ENCODE results near the gene PLD5. TPM values are rescaled to one million over a fixed set of nuclear protein-coding genes. Genes with fewer than 3 reads are reported as not detected.

The PLD5 gene
- total RNA-seq, 1 experiment from 2014 or later: not detected

GRCh38 chr1:242568666-242569065 lies 44.2 kb upstream of the PLD5 start:
- Histone ChIP-seq H3K4me1 (ENCODE audit: control insufficient read depth, insufficient read depth, low read length) (no peaks in the 10 kb centered on the region), H3K9me3 (ENCODE audit: control insufficient read depth, insufficient read depth, low read depth, low read length) (no peaks in the 10 kb centered on the region), H3K27me3 (ENCODE audit: control insufficient read depth, insufficient read depth, low read length) (no peaks in the 10 kb centered on the region), H3K4me3 (ENCODE audit: low read depth in 2 of 2, low read length in 2 of 2) (no peak overlapping the region), H3K36me3 (ENCODE audit: control insufficient read depth, insufficient read depth, low read length) (no peaks in the 10 kb centered on the region), H3K27ac (ENCODE audit: low read length) (no peak overlapping the region)
- DNase-seq (ENCODE audit: low read depth, low spot score) (no peak), ATAC-seq (no peak)
- in situ Hi-C loops (cut with HindIII; ENCODE audit: low pct_unique_long_range_greater_than_20kb, low sequenced_read_pairs): no loop called here
- intact Hi-C loops (cut with micrococcal nuclease; ENCODE audit: unreplicated experiment): no loop called here
- ChIA-PET POLR2A (no interaction called here), CTCF (no interaction called here)
- TF ChIP-seq CTCF (IDR thresholded peaks at IDR 0.05) (no peak), TCF7L2 (IDR thresholded peaks at IDR 0.05; ENCODE audit: low read depth, low read length) (no peak), REST (IDR thresholded peaks at IDR 0.05; ENCODE audit: insufficient read depth in 1 of 2, low read depth in 2 of 2, low read length in 1 of 2) (no peak)
- BruUV-seq (replicated peaks): no TSS peak

- ChIA-PET CTCF (no interaction called here), POLR2A (no interaction called here)
Observed at GRCh38 chr1:242567596-242567995, 43.1 kb upstream of the PLD5 start.

More at GRCh38 chr1:242567596-242567995, 43.1 kb upstream of the PLD5 start:
- ATAC-seq (no peak), DNase-seq (ENCODE audit: low read depth, low spot score) (no peak)
- in situ Hi-C loops (cut with HindIII; ENCODE audit: low pct_unique_long_range_greater_than_20kb, low sequenced_read_pairs) (no loop called here), intact Hi-C loops (cut with micrococcal nuclease; ENCODE audit: unreplicated experiment) (no loop called here)
- Histone ChIP-seq H3K27me3 (ENCODE audit: control insufficient read depth, insufficient read depth, low read length) (no peaks in the 10 kb centered on the region), H3K9me3 (ENCODE audit: control insufficient read depth, insufficient read depth, low read depth, low read length) (no peaks in the 10 kb centered on the region), H3K36me3 (ENCODE audit: control insufficient read depth, insufficient read depth, low read length) (no peaks in the 10 kb centered on the region), H3K4me3 (ENCODE audit: low read depth in 2 of 2, low read length in 2 of 2) (no peak overlapping the region), H3K4me1 (ENCODE audit: control insufficient read depth, insufficient read depth, low read length) (no peaks in the 10 kb centered on the region), H3K27ac (ENCODE audit: low read length) (no peak overlapping the region)
- BruUV-seq (replicated peaks): no TSS peak
- TF ChIP-seq REST (IDR thresholded peaks at IDR 0.05; ENCODE audit: insufficient read depth in 1 of 2, low read depth in 2 of 2, low read length in 1 of 2) (no peak), POLR2AphosphoS5 (IDR thresholded peaks at IDR 0.05; ENCODE audit: low read depth, low read length) (no peak), CTCF (IDR thresholded peaks at IDR 0.05) (no peak), SIN3A (IDR thresholded peaks at IDR 0.05; ENCODE audit: borderline replicate concordance, insufficient read depth, low read depth, low read length) (no peak), TCF7L2 (IDR thresholded peaks at IDR 0.05; ENCODE audit: low read depth, low read length) (no peak)

All from Panc1 (cell line).